ENCODE data around the gene RHBDD3.

The RHBDD3 gene

DNA sequence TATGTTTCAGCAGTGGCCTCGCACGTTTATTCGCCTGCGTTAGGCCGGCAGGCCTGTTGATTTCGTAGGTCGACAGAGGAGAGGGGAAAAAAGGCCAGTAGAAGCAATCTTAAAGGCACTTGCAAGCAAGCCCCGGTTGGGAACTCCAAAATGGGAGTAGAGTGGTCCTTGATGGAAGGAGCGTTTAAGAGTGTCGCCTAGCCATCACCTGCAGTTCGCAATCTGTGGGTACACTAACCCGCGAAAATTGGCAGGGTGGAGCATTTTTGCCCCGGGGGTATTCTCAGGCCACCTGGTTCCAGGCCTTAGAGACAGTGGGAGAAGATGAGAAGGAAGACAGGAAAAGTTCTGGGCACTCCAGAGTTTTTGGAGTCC is 1.4 kb upstream of the RHBDD3 start:
- Mint-ChIP-seq H3K27me3 (ENCODE audit: low read depth) (no peaks in the 10 kb centered on the region), H3K27ac (peak overlapping the region; percentile 98 to 100 (median 99)), H3K36me3 (ENCODE audit: low read depth) (peaks cover 57% of the 10 kb centered on the region), H3K4me3 (peak overlapping the region; percentile 93 to 97 (median 94)), H3K4me1 (peaks cover 62% of the 10 kb centered on the region), H3K9me3 (no peaks in the 10 kb centered on the region)
- TF ChIP-seq, protein P1, sequence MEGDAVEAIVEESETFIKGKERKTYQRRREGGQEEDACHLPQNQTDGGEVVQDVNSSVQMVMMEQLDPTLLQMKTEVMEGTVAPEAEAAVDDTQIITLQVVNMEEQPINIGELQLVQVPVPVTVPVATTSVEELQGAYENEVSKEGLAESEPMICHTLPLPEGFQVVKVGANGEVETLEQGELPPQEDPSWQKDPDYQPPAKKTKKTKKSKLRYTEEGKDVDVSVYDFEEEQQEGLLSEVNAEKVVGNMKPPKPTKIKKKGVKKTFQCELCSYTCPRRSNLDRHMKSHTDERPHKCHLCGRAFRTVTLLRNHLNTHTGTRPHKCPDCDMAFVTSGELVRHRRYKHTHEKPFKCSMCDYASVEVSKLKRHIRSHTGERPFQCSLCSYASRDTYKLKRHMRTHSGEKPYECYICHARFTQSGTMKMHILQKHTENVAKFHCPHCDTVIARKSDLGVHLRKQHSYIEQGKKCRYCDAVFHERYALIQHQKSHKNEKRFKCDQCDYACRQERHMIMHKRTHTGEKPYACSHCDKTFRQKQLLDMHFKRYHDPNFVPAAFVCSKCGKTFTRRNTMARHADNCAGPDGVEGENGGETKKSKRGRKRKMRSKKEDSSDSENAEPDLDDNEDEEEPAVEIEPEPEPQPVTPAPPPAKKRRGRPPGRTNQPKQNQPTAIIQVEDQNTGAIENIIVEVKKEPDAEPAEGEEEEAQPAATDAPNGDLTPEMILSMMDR (IDR thresholded peaks at IDR 0.05; ENCODE audit: unreplicated experiment in 3 of 3): no peak

DNA sequence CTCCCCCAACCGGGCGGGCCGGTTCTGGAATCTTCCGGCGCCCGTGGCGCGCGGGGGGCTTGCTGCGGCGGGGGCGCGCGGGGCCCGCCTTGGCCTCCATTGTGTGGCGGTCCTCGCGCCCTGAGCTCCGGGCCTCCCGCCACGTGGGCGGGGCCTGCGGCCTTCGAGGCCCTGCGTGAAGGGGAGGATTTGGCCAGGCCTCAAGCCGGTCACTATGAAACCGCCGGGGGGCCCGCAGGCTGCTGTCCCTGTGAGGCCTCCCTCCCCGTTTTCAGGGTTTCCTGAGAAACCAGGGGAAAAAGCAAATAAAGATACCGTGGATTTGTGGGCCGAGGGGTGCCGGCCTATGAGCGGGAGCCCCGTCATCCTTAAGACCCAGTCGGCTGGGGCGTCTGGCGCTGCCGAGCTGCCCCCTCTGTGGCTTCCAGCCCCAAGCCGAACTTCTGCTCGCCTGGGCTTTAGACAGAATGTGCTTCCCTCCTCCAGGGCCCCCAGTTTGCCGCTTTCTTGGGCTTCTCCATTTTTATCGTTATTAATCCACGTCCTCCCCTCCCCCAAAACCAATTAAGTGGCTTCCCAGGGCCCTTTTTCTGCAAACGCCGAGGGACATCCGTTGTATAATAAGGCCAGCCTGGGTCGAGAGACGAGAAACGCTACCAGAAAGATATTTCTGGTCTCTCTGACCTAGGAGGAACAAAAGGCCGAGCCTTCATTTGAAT is 889 bp upstream of the RHBDD3 start:
- H3K9me3 Mint-ChIP-seq: no peaks in the 10 kb centered on the region

GRCh38 chr22:29267462-29267857 is 321 bp downstream of the RHBDD3 start:
- Mint-ChIP-seq H3K27ac (peak overlapping the region; percentile 99 to 100 (median 100)), H3K9me3 (no peaks in the 10 kb centered on the region), H3K4me1 (peaks cover 51% of the 10 kb centered on the region), H3K4me3 (peak overlapping the region; percentile 93 to 97 (median 94)), H3K27me3 (ENCODE audit: low read depth) (no peaks in the 10 kb centered on the region), H3K36me3 (ENCODE audit: low read depth) (peaks cover 40% of the 10 kb centered on the region)
- TF ChIP-seq, protein P1 (IDR thresholded peaks at IDR 0.05; ENCODE audit: unreplicated experiment in 3 of 3): no peak

More for the DNA sequence above, 889 bp upstream of the RHBDD3 start:
- TF ChIP-seq, protein P1 (IDR thresholded peaks at IDR 0.05; ENCODE audit: unreplicated experiment in 3 of 3): no peak
- H3K27me3 Mint-ChIP-seq (ENCODE audit: low read depth): no peaks in the 10 kb centered on the region
- peak overlapping the region; percentile 99 to 100 (median 100) for H3K27ac Mint-ChIP-seq
- peaks cover 61% of the 10 kb centered on the region for H3K4me1 Mint-ChIP-seq
- peak overlapping the region; percentile 93 to 97 (median 94) for H3K4me3 Mint-ChIP-seq
- H3K36me3 Mint-ChIP-seq (ENCODE audit: low read depth): peaks cover 52% of the 10 kb centered on the region

GRCh38 chr22:29266564-29267461 is 968 bp downstream of the RHBDD3 start:
- Mint-ChIP-seq H3K36me3 (ENCODE audit: low read depth) (peaks cover 33% of the 10 kb centered on the region), H3K27me3 (ENCODE audit: low read depth) (no peaks in the 10 kb centered on the region), H3K9me3 (no peaks in the 10 kb centered on the region), H3K4me1 (peaks cover 44% of the 10 kb centered on the region), H3K4me3 (peak overlapping the region; percentile 93 to 97 (median 94)), H3K27ac (peak overlapping the region; percentile 96 to 100 (median 99))
- TF ChIP-seq, protein P1 (IDR thresholded peaks at IDR 0.05; ENCODE audit: unreplicated experiment in 3 of 3): no peak

- Mint-ChIP-seq H3K4me3 (peak overlapping the region; percentile 93 to 97 (median 94)), H3K27ac (peak overlapping the region; percentile 96 to 100 (median 99)), H3K36me3 (ENCODE audit: low read depth) (peaks cover 27% of the 10 kb centered on the region), H3K27me3 (ENCODE audit: low read depth) (no peaks in the 10 kb centered on the region), H3K4me1 (peaks cover 36% of the 10 kb centered on the region), H3K9me3 (no peaks in the 10 kb centered on the region)
- TF ChIP-seq, protein P1 (IDR thresholded peaks at IDR 0.05; ENCODE audit: unreplicated experiment in 3 of 3): no peak
These were observed 1.9 kb downstream of the RHBDD3 start for GRCh38 chr22:29265929-29266328.

Data from nephron (organoid).